Esophagus muscularis mucosa (tissue), 4 donors: Measurements from ENCODE around the gene NOS1.

ENCODE experiments used
- CTCF ChIP-seq, 3 experiments: fragments of 200-600 bp in 2 of 3; fragments of 450-650 bp in 1 of 3; sonication (generic) in 2 of 3; IDR thresholded peaks; one replicate each; pipeline ENCODE4 v1.5.1; 2017 to 2019; ENCODE audit warnings: antibody characterized with exemption in 3 of 3, mild to moderate bottlenecking in 2 of 3, moderate library complexity in 1 of 3
- EP300 ChIP-seq: sonication (generic); formaldehyde crosslinking; IDR thresholded peaks from one replicate; pipeline ENCODE4 v1.6.1; 2017; ENCODE audit warnings: antibody characterized with exemption
- POLR2AphosphoS5 ChIP-seq, 2 donors: sonication (generic); formaldehyde crosslinking; IDR thresholded peaks; one replicate each; pipeline ENCODE4 v1.6.1; 2017; ENCODE audit warnings: antibody characterized with exemption in 2 of 2

- TF ChIP-seq CTCF (IDR thresholded peaks at IDR 0.05) (no peak), POLR2AphosphoS5 (IDR thresholded peaks at IDR 0.05) (no peak), EP300 (no peak)
Measured at GRCh38 chr12:117360222-117360550, 1.2 kb downstream of the NOS1 start.
